Measurements from ENCODE around the gene CCDC106.

GRCh38 chr19:55697698-55698097 is 49.7 kb downstream of the CCDC106 start:
- TF ChIP-seq POLR2A (IDR thresholded peaks at IDR 0.05; ENCODE audit: low read depth, low read length) (no peak), POLR2AphosphoS5 (IDR thresholded peaks at IDR 0.05; ENCODE audit: low read depth, low read length) (no peak), POU2F2 (IDR thresholded peaks at IDR 0.05; ENCODE audit: low read depth, low read length) (no peak), TAF1 (IDR thresholded peaks at IDR 0.05; ENCODE audit: low read depth, low read length) (no peak), SPI1 (IDR thresholded peaks at IDR 0.05; ENCODE audit: low read depth, low read length) (no peak)

Data from GM12891 (cell line).